Epithelial cell of proximal tubule (primary cell): ENCODE results near the gene CCDC7. TPM values are rescaled to one million over a fixed set of nuclear protein-coding genes. Genes with fewer than 3 reads are reported as not detected.
"Not testable (repeated sequence)": the region's sequence is repeated elsewhere in the genome, so short reads cannot be mapped to it uniquely, and the experiment has no call there.

Source experiments
- DNase-seq: peaks from one replicate; pipeline ENCODE4 v3.0.0-alpha.2; 2011; ENCODE audit warnings: low read depth
- H3K4me3 ChIP-seq: 2 replicates; pipeline ENCODE4 v1.5.1; 2011; ENCODE audit warnings: low read depth, mild to moderate bottlenecking, low read length
- CTCF ChIP-seq: conservative IDR thresholded peaks from 2 replicates; pipeline ENCODE4 v1.5.1; 2012; ENCODE audit warnings: low read depth, mild to moderate bottlenecking, low read length
- total RNA-seq: library from RNA; depleted of rRNA; stranded (reverse); fragments of >200 nt; gene quantifications from 2 replicates; pipeline ENCODE4 v1.2.3, GENCODE V29; 2015

CCDC7 gene
- total RNA-seq, 1 donor from 2014 or later = 1.3 TPM

DNA sequence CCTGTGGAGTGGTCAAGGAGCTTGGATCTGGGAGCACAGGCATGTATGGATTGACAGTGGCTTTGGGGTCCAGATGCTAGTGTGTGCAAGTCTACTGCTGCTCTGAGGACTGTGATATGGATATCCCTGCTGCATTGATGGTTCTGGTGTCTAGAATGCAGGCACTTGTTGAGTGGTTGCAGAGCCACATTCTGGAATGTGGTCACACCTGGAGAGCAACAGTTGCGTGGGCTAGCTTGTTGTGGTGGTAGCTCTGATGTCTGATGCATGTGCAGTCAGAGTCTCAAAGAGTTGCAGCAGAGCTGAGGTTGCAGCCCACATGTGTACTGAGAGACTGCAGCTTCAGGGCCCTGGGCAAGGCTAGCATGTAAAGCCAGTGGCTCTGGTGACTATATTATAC, 43.2 kb downstream of the CCDC7 start:
- TF ChIP-seq CTCF = no peak
- no peak for DNase-seq
- H3K4me3 ChIP-seq = no peak overlapping the region

GRCh38 chr10:32489901-32490300, 44.0 kb downstream of the CCDC7 start:
- TF ChIP-seq CTCF = no peak
- H3K4me3 ChIP-seq = no peak overlapping the region
- DNase-seq = no peak

- DNase-seq = not testable (repeated sequence)
Observed at GRCh38 chr10:32494562-32494961, 48.6 kb downstream of the CCDC7 start.

GRCh38 chr10:32500136-32500535, 54.2 kb downstream of the CCDC7 start:
- not testable (repeated sequence) for H3K4me3 ChIP-seq, DNase-seq

More at GRCh38 chr10:32494562-32494961, 48.6 kb downstream of the CCDC7 start:
- H3K4me3 ChIP-seq = not testable (repeated sequence)

- no peak for DNase-seq
- no peak for TF ChIP-seq CTCF
- no peak overlapping the region for H3K4me3 ChIP-seq
Observed at GRCh38 chr10:32501906-32502305, 56.0 kb downstream of the CCDC7 start.

DNA sequence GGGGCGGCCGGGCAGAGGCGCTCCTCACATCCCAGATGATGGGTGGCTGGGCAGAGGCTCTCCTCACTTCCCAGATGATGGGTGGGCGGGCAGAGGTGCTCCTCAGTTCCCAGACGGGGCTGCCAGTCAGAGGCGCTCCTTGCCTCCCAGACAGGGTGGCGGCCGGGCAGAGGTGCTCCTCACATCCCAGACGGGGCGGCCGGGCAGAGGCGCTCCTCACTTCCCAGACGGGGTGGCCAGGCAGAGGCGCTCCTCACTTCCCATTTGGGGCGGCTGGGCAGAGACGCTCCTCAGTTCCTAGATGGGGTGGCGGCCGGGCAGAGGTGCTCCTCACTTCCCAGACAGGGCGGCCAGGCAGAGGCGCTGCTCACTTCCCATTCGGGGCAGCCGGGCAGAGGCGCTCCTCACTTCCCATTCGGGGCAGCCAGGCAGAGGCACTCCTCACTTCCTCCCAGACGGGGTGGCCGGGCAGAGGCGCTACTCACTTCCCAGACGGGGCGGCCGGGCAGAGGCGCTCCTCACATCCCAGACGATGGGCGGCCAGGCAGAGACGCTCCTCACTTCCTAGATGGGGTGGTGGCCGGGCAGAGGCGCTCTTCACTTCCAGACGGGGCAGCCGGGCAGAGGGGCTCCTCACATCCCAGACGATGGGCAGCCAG, 60.0 kb downstream of the CCDC7 start:
- H3K4me3 ChIP-seq, DNase-seq: not testable (repeated sequence)

GRCh38 chr10:32511599-32511998, 65.7 kb downstream of the CCDC7 start:
- no peak overlapping the region for H3K4me3 ChIP-seq
- no peak for DNase-seq
- TF ChIP-seq CTCF = no peak

GRCh38 chr10:32516567-32517495, 70.9 kb downstream of the CCDC7 start:
- no peak for TF ChIP-seq CTCF
- no peak overlapping the region for H3K4me3 ChIP-seq
- no peak for DNase-seq
